SK-N-MC (cell line): ENCODE measurements around the gene SH2D1B.

Source experiments
- EZH2 ChIP-seq: fragments of 200-600 bp; sonication (generic); IDR thresholded peaks from one replicate; pipeline ENCODE4 v1.6.1; 2017; ENCODE audit warnings: antibody characterized with exemption
- FOXP2 ChIP-seq: optimal IDR thresholded peaks from 2 replicates; pipeline ENCODE3; 2011; ENCODE audit warnings: mild to moderate bottlenecking, moderate library complexity; ENCODE audit not compliant: insufficient read depth; ENCODE audit errors: extremely low read length, control extremely low read depth
- POLR2AphosphoS5 ChIP-seq: IDR thresholded peaks from 2 replicates; pipeline ENCODE4 v1.6.1; 2012; ENCODE audit warnings: mild to moderate bottlenecking, low read depth, low read length, borderline replicate concordance

DNA sequence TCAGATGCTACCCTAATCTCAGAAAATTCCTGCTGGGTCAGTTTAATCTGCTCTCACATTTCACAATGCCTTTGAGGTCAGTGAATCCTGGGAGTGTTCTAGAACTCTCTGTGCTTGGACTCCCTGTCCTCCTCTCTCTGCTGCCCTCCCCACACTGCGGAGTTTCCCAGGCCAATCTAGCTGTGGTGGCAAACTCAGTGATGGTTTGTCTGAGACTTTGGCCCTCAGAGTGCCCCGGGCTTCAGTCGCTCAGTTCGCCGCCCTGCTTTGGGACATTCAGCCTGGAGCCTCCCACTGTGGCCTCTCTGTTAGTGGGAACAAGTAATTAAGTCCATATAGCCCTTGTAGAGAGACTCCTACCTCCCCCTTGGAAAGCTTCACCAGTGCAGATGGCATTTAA is 23.3 kb downstream of the SH2D1B start:
- no peak for TF ChIP-seq POLR2AphosphoS5
- TF ChIP-seq EZH2, result no peak
- no peak for TF ChIP-seq FOXP2
